IMR-90 (cell line): ENCODE data around the gene CCDC116. TPM values are rescaled to one million over a fixed set of nuclear protein-coding genes. Genes with fewer than 3 reads are reported as not detected.

ENCODE experiments used
- ATAC-seq: fragments of 200-7000 bp; cut with Tn5 transposase; 2 replicates; pipeline ENCODE4 v1.9.1; 2020; ENCODE audit warnings: low read depth, mild to moderate bottlenecking, moderate library complexity
- BruUV-seq: library from RNA; stranded (reverse); fragments of 400-500 nt; replicated peaks from 2 replicates; lab custom pipeline; 2021; lab: Mats Ljungman, UMichigan
- CTCF ChIA-PET: fragments of 300-600 bp; formaldehyde crosslinking; extraction: SDS; loops from one replicate; lab custom pipeline; 2021; ENCODE audit warnings: antibody characterized with exemption; lab: Yijun Ruan, JAX
- POLR2A ChIA-PET: fragments of 300-600 bp; sonication (Branson Sonifier 250); formaldehyde crosslinking; loops from one replicate; lab custom pipeline; 2022; ENCODE audit warnings: antibody characterized with exemption; ENCODE audit not compliant: unreplicated experiment; lab: Charles Lee
- DNase-seq: peaks from one replicate; pipeline ENCODE4 v3.0.0; 2013
- H2AFZ ChIP-seq: replicated peaks from 2 replicates; pipeline ENCODE3; 2013; ENCODE audit warnings: low read length, mild to moderate bottlenecking; ENCODE audit not compliant: poor library complexity
- H2AK5ac ChIP-seq: 2 replicates; pipeline ENCODE4 v1.6.1; 2013; ENCODE audit warnings: low read depth, low read length, inconsistent platforms
- H2AK9ac ChIP-seq: replicated peaks from 2 replicates; pipeline ENCODE3; 2013; ENCODE audit warnings: mild to moderate bottlenecking, low read depth, low read length, moderate library complexity; ENCODE audit not compliant: poor library complexity
- H2BK120ac ChIP-seq: 2 replicates; pipeline ENCODE4 v1.6.1; 2013; ENCODE audit warnings: low read depth, low read length, inconsistent platforms
- H2BK15ac ChIP-seq: 3 replicates; pipeline ENCODE4 v1.6.1; 2013; ENCODE audit warnings: low read depth, low read length, inconsistent platforms
- H2BK20ac ChIP-seq: 2 replicates; pipeline ENCODE4 v1.6.1; 2013; ENCODE audit warnings: low read depth, mild to moderate bottlenecking, inconsistent platforms, low read length, moderate library complexity
- H2BK5ac ChIP-seq: 2 replicates; pipeline ENCODE4 v1.6.1; 2013; ENCODE audit warnings: mild to moderate bottlenecking, low read depth, low read length, inconsistent platforms; ENCODE audit not compliant: poor library complexity, severe bottlenecking
- H3K14ac ChIP-seq: replicated peaks from 2 replicates; pipeline ENCODE4 v1.6.1; 2013; ENCODE audit warnings: low read depth, low read length, inconsistent platforms
- H3K18ac ChIP-seq: 2 replicates; pipeline ENCODE4 v1.6.1; 2013; ENCODE audit warnings: low read depth, low read length, control low read depth
- H3K23ac ChIP-seq: 2 replicates; pipeline ENCODE4 v1.6.1; 2013; ENCODE audit warnings: low read depth, low read length, inconsistent platforms
- H3K27ac ChIP-seq: 2 replicates; pipeline ENCODE4 v1.5.1; 2013; ENCODE audit warnings: mild to moderate bottlenecking, control low read depth, low read length; ENCODE audit not compliant: insufficient read depth
- H3K27me3 ChIP-seq: 2 replicates; pipeline ENCODE4 v1.6.1; 2013; ENCODE audit warnings: low read length; ENCODE audit not compliant: control insufficient read depth, insufficient read depth
- H3K36me3 ChIP-seq: 2 replicates; pipeline ENCODE4 v1.6.1; 2013; ENCODE audit warnings: low read length, mixed read lengths; ENCODE audit not compliant: control insufficient read depth, insufficient read depth
- H3K4ac ChIP-seq: 2 replicates; pipeline ENCODE4 v1.6.1; 2013; ENCODE audit warnings: low read depth, low read length, inconsistent platforms
- H3K4me1 ChIP-seq: 2 replicates; pipeline ENCODE4 v1.6.1; 2013; ENCODE audit warnings: low read length, mixed read lengths; ENCODE audit not compliant: control insufficient read depth, insufficient read depth
- H3K4me2 ChIP-seq: 2 replicates; pipeline ENCODE4 v1.6.1; 2013; ENCODE audit warnings: low read depth, mild to moderate bottlenecking, control low read depth, low read length, moderate library complexity
- H3K4me3 ChIP-seq: 2 replicates; pipeline ENCODE4 v1.5.1; 2013; ENCODE audit warnings: low read depth, mild to moderate bottlenecking, control low read depth, low read length, moderate library complexity; ENCODE audit not compliant: insufficient read depth
- H3K56ac ChIP-seq: 2 replicates; pipeline ENCODE4 v1.6.1; 2013; ENCODE audit warnings: low read length, inconsistent platforms; ENCODE audit not compliant: insufficient read depth; ENCODE audit errors: extremely low read depth
- H3K79me1 ChIP-seq, 2 experiments: 2 replicates each; pipeline ENCODE4 v1.6.1; 2013; ENCODE audit warnings: low read length in 2 of 2, inconsistent platforms in 1 of 2, low read depth in 1 of 2
- H3K9ac ChIP-seq: 2 replicates; pipeline ENCODE4 v1.6.1; 2013; ENCODE audit warnings: low read depth, low read length, control low read depth
- H3K9me1 ChIP-seq: 2 replicates; pipeline ENCODE4 v1.6.1; 2013; ENCODE audit warnings: low read length, inconsistent platforms; ENCODE audit not compliant: insufficient read depth
- H3K9me3 ChIP-seq: 2 replicates; pipeline ENCODE4 v1.6.1; 2013; ENCODE audit warnings: low read length; ENCODE audit not compliant: control insufficient read depth, insufficient read depth
- H4K20me1 ChIP-seq: 2 replicates; pipeline ENCODE4 v1.6.1; 2013; ENCODE audit warnings: low read length, inconsistent platforms; ENCODE audit not compliant: insufficient read depth
- H4K5ac ChIP-seq: 2 replicates; pipeline ENCODE4 v1.6.1; 2013; ENCODE audit warnings: mild to moderate bottlenecking, low read depth, low read length, control low read depth
- H4K8ac ChIP-seq, 2 experiments: 2 replicates each; pipeline ENCODE4 v1.6.1; 2013; ENCODE audit warnings: low read depth in 2 of 2, low read length in 2 of 2, control low read depth in 1 of 2, inconsistent platforms in 1 of 2
- H4K91ac ChIP-seq: 2 replicates; pipeline ENCODE4 v1.6.1; 2013; ENCODE audit warnings: low read depth, low read length, inconsistent platforms; ENCODE audit not compliant: insufficient read depth
- BHLHE40 ChIP-seq: fragments of 150-350 bp; IDR thresholded peaks from 2 replicates; pipeline ENCODE4 v1.6.1; 2016; ENCODE audit warnings: mild to moderate bottlenecking, low read depth, low read length
- CEBPB ChIP-seq: IDR thresholded peaks from 2 replicates; pipeline ENCODE4 v1.6.1; 2012; ENCODE audit warnings: low read depth, low read length, improper control_type of control experiment
- CHD1 ChIP-seq: IDR thresholded peaks from 2 replicates; pipeline ENCODE4 v1.6.1; 2012; ENCODE audit warnings: low read depth, low read length, improper control_type of control experiment
- FOS ChIP-seq: fragments of 150-350 bp; IDR thresholded peaks from 2 replicates; pipeline ENCODE4 v1.6.1; 2016; ENCODE audit warnings: low read depth, low read length
- MXI1 ChIP-seq: IDR thresholded peaks from 2 replicates; pipeline ENCODE4 v1.6.1; 2012; ENCODE audit warnings: low read depth, mild to moderate bottlenecking, low read length, moderate library complexity, borderline replicate concordance
- NFE2L2 ChIP-seq: fragments of 150-350 bp; IDR thresholded peaks from 2 replicates; pipeline ENCODE4 v1.6.1; 2016; ENCODE audit warnings: low read depth, mild to moderate bottlenecking, low read length
- RAD21 ChIP-seq: IDR thresholded peaks from 2 replicates; pipeline ENCODE4 v1.6.1; 2012; ENCODE audit warnings: low read length, improper control_type of control experiment
- RCOR1 ChIP-seq: IDR thresholded peaks from 2 replicates; pipeline ENCODE4 v1.6.1; 2012; ENCODE audit warnings: mild to moderate bottlenecking, low read length, improper control_type of control experiment; ENCODE audit not compliant: insufficient replicate concordance
- SMC3 ChIP-seq: fragments of 150-350 bp; IDR thresholded peaks from 2 replicates; pipeline ENCODE4 v1.6.1; 2016; ENCODE audit warnings: low read depth, mild to moderate bottlenecking, antibody characterized with exemption, low read length, moderate library complexity
- WGBS, 2 experiments: methylation state at CpG; one replicate each; pipeline versions ENCODE4 v1.1.5 to v1.1.7; 2013; ENCODE audit warnings: missing lambda C conversion rate in 2 of 2; ENCODE audit not compliant: insufficient read length in 1 of 2; ENCODE audit errors: extremely low coverage in 2 of 2; 5-methylcytosine and 5-hydroxymethylcytosine counted together
- dilution Hi-C: fragments of 300-500 bp; cut with HindIII; formaldehyde crosslinking; loops from one replicate; pipeline ENCODE4 v1.14.3; 2018; ENCODE audit warnings: low sequenced_read_pairs; ENCODE audit not compliant: unreplicated experiment
- in situ Hi-C: fragments of 300-500 bp; cut with MboI; formaldehyde crosslinking; loops from 3 replicates; pipeline ENCODE4 v1.14.3; 2019; ENCODE audit warnings: low sequenced_read_pairs, inconsistent platforms, mixed read lengths
- intact Hi-C: fragments of 100-400 bp; cut with micrococcal nuclease; formaldehyde crosslinking; loops from 2 replicates; pipeline ENCODE4 v1.10.0; 2022
- polyA plus RNA-seq, 3 experiments: library from polyadenylated mRNA; depleted of rRNA; stranded (reverse); fragments of >200 nt; gene quantifications; 2 replicates each; pipeline ENCODE4 v1.2.3, GENCODE V29; 2012; ENCODE audit warnings: low replicate concordance in 1 of 3
- total RNA-seq: library from RNA; depleted of rRNA; stranded (reverse); fragments of >200 nt; gene quantifications from 2 replicates; pipeline ENCODE4 v1.2.3, GENCODE V29; 2012
- TF ChIP-seq, protein P1 (sequence below): conservative IDR thresholded peaks from 2 replicates; pipeline ENCODE4 v1.5.1; 2012; ENCODE audit warnings: mild to moderate bottlenecking, low read depth, low read length, improper control_type of control experiment
- TF ChIP-seq, protein P2 (sequence below): fragments of 150-350 bp; IDR thresholded peaks from 2 replicates; pipeline ENCODE4 v1.6.1; 2016; ENCODE audit warnings: low read depth, mild to moderate bottlenecking, low read length, moderate library complexity, borderline replicate concordance

Gene CCDC116
- total and polyA plus RNA-seq, 2 of the 4 experiments (the other 2 are of a cell fraction), result under 0.01 to 0.27 TPM

- TF ChIP-seq SMC3, result peak; percentile 38
- TF ChIP-seq CHD1, result no peak
Measured at GRCh38 chr22:21642584-21643448, 10.3 kb downstream of the CCDC116 start (continued).

- no peak overlapping the region for H2BK20ac ChIP-seq
- peaks cover 14% of the 10 kb centered on the region for H4K20me1 ChIP-seq
- H4K5ac ChIP-seq, result no peak overlapping the region
- no peak overlapping the region for H2AK5ac ChIP-seq
- H3K4me3 ChIP-seq, result no peak overlapping the region
- in situ Hi-C loops (no loop called here), dilution Hi-C loops (no loop called here), intact Hi-C loops (no loop called here)
- H3K36me3 ChIP-seq, result peaks cover 5% of the 10 kb centered on the region
- peak overlapping the region; percentile 46; the same call in 1 of the 2 replicates for H3K23ac ChIP-seq
- H2BK5ac ChIP-seq, result no peak overlapping the region
- peaks cover 6 to 27% of the 10 kb centered on the region in 2 experiments; a peak in 3 of 4 replicates for H3K79me1 ChIP-seq
- no peaks in the 10 kb centered on the region for H3K27me3 ChIP-seq
- ATAC-seq, result no peak
- H3K14ac ChIP-seq, result no peak overlapping the region
- no peak overlapping the region for H3K4ac ChIP-seq
- peak overlapping the region; percentile 69 for H2AK9ac ChIP-seq
- no peaks in the 10 kb centered on the region for H3K9me3 ChIP-seq
- WGBS, 2 experiments, result 90% methylated on average over 8 of the region's 22 CpGs; no CpG with 5 or more reads in 1 of the 2 experiments
- H3K27ac ChIP-seq, result no peak overlapping the region
- ChIA-PET CTCF (interaction anchor here (0.8 to 3.1 kb wide), 3 partner anchors 10 to 14 kb away, joined by 3 to 28 read pairs (median 3); partner anchors contain the start of gene YDJC), POLR2A (no interaction called here)
- no TSS peak for BruUV-seq
- H3K4me1 ChIP-seq, result peaks cover 1% of the 10 kb centered on the region; the same call in 1 of the 2 replicates
- no peak for DNase-seq
- H3K56ac ChIP-seq, result no peak overlapping the region
- H3K9ac ChIP-seq, result no peak overlapping the region
- H3K9me1 ChIP-seq, result peaks cover 5% of the 10 kb centered on the region
- H3K4me2 ChIP-seq, result peak overlapping the region; percentile 90
- H2BK120ac ChIP-seq, result no peak overlapping the region
- no peak overlapping the region for H4K8ac ChIP-seq
- H4K91ac ChIP-seq, result no peak overlapping the region
- no peak overlapping the region for H2BK15ac ChIP-seq
- no peak overlapping the region for H3K18ac ChIP-seq
- H2AFZ ChIP-seq, result peak overlapping the region; percentile 56
- TF ChIP-seq CHD1 (no peak), FOS (no peak), SMC3 (no peak), RCOR1 (no peak), CEBPB (no peak), NFE2L2 (no peak), BHLHE40 (no peak), MXI1 (no peak), RAD21 (no peak)
- TF ChIP-seq, protein P1, sequence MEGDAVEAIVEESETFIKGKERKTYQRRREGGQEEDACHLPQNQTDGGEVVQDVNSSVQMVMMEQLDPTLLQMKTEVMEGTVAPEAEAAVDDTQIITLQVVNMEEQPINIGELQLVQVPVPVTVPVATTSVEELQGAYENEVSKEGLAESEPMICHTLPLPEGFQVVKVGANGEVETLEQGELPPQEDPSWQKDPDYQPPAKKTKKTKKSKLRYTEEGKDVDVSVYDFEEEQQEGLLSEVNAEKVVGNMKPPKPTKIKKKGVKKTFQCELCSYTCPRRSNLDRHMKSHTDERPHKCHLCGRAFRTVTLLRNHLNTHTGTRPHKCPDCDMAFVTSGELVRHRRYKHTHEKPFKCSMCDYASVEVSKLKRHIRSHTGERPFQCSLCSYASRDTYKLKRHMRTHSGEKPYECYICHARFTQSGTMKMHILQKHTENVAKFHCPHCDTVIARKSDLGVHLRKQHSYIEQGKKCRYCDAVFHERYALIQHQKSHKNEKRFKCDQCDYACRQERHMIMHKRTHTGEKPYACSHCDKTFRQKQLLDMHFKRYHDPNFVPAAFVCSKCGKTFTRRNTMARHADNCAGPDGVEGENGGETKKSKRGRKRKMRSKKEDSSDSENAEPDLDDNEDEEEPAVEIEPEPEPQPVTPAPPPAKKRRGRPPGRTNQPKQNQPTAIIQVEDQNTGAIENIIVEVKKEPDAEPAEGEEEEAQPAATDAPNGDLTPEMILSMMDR, result no peak
- TF ChIP-seq, protein P2, sequence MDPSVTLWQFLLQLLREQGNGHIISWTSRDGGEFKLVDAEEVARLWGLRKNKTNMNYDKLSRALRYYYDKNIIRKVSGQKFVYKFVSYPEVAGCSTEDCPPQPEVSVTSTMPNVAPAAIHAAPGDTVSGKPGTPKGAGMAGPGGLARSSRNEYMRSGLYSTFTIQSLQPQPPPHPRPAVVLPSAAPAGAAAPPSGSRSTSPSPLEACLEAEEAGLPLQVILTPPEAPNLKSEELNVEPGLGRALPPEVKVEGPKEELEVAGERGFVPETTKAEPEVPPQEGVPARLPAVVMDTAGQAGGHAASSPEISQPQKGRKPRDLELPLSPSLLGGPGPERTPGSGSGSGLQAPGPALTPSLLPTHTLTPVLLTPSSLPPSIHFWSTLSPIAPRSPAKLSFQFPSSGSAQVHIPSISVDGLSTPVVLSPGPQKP, result no peak
Measured at GRCh38 chr22:21643533-21644357, 11.2 kb downstream of the CCDC116 start.
